RWPE1 (cell line): ENCODE data around the gene CDKAL1.

Source experiments
- CTCF ChIA-PET: fragments of 350-600 bp; sonication (Branson Sonifier 250); formaldehyde crosslinking; extraction: SDS; loops from one replicate; lab custom pipeline; 2021; lab: Yijun Ruan, JAX
- POLR2A ChIA-PET: fragments of 400-600 bp; formaldehyde crosslinking; extraction: SDS; loops from one replicate; lab custom pipeline; 2020; ENCODE audit warnings: antibody characterized with exemption; ENCODE audit not compliant: low non-redundant PET; lab: Yijun Ruan, JAX
- DNase-seq: peaks from one replicate; pipeline ENCODE4 v3.0.0; 2012; ENCODE audit warnings: low spot score
- H3K27ac ChIP-seq: fragments of 450-650 bp; 2 replicates; pipeline ENCODE4 v1.5.1; 2017
- CTCF ChIP-seq: fragments of 450-650 bp; conservative IDR thresholded peaks from 2 replicates; pipeline ENCODE4 v1.5.1; 2017; ENCODE audit warnings: low read depth, mild to moderate bottlenecking

Gene CDKAL1

GRCh38 chr6:20680697-20681165, 146.5 kb downstream of the CDKAL1 start:
- H3K27ac ChIP-seq: no peak overlapping the region
- CTCF ChIA-PET: no interaction called here
- POLR2A ChIA-PET: no interaction called here

GRCh38 chr6:20681243-20681684, 147.0 kb downstream of the CDKAL1 start:
- CTCF ChIA-PET: no interaction called here
- POLR2A ChIA-PET: no interaction called here
- no peak for DNase-seq
- TF ChIP-seq CTCF: no peak
- no peak overlapping the region for H3K27ac ChIP-seq

More at GRCh38 chr6:20680697-20681165, 146.5 kb downstream of the CDKAL1 start:
- DNase-seq: no peak
- TF ChIP-seq CTCF: no peak

GRCh38 chr6:20684474-20684873, 150.2 kb downstream of the CDKAL1 start:
- no peak for DNase-seq
- no peak for TF ChIP-seq CTCF
- ChIA-PET POLR2A (no interaction called here), CTCF (no interaction called here)
- H3K27ac ChIP-seq: no peak overlapping the region

GRCh38 chr6:20686142-20686541, 151.9 kb downstream of the CDKAL1 start:
- ChIA-PET CTCF (no interaction called here), POLR2A (interaction anchor here (0.5 kb wide), 1 partner anchor 135 kb away, joined by 3 read pairs; no protein-coding TSS in a partner anchor)
- H3K27ac ChIP-seq: no peak overlapping the region
- no peak for TF ChIP-seq CTCF
- DNase-seq: no peak

GRCh38 chr6:20687494-20687893, 153.2 kb downstream of the CDKAL1 start:
- ChIA-PET CTCF (no interaction called here), POLR2A (no interaction called here)
- no peak for TF ChIP-seq CTCF
- no peak for DNase-seq
- H3K27ac ChIP-seq: no peak overlapping the region

- no peak overlapping the region for H3K27ac ChIP-seq
- no peak for TF ChIP-seq CTCF
- POLR2A ChIA-PET: no interaction called here
- no peak for DNase-seq
- CTCF ChIA-PET: interaction anchor here (0.5 kb wide), 1 partner anchor 13 kb away, joined by 4 read pairs; no protein-coding TSS in a partner anchor
Observed at GRCh38 chr6:20688710-20689500, 154.6 kb downstream of the CDKAL1 start.
